Esophagus muscularis mucosa (tissue), 3 donors: ENCODE data around the gene PRM1.

Experiments
- POLR2A ChIP-seq: fragments of 450-650 bp; IDR thresholded peaks from one replicate; pipeline ENCODE4 v1.6.1; 2017; ENCODE audit warnings: antibody characterized with exemption, moderate library complexity, mild to moderate bottlenecking, low read depth
- TF ChIP-seq, protein P1 (sequence below), 3 experiments: fragments of 200-600 bp in 2 of 3; fragments of 450-650 bp in 1 of 3; sonication (generic) in 2 of 3; IDR thresholded peaks; one replicate each; pipeline ENCODE4 v1.5.1; 2017 to 2019; ENCODE audit warnings: antibody characterized with exemption in 3 of 3, mild to moderate bottlenecking in 2 of 3, moderate library complexity in 1 of 3

DNA sequence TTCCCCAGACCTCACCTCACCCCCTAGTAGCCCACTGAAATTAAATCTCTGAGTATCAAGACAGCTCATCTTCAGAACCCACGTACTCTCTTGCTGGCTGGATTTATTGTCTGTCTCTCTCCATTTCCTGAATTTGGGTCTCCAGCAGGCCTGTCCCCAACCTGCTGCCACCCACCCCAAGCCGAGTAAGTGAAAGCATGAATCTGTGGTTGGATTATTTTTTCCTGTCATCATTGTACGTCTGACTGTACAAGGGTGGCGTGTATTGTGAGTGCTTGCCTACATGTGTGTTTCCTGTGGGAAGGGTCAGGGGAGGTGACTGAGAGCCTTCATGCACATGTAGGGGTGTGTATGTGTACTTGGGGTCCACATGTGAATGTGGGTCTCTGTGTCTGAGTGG is 17.4 kb downstream of the PRM1 start:
- TF ChIP-seq, protein P1, sequence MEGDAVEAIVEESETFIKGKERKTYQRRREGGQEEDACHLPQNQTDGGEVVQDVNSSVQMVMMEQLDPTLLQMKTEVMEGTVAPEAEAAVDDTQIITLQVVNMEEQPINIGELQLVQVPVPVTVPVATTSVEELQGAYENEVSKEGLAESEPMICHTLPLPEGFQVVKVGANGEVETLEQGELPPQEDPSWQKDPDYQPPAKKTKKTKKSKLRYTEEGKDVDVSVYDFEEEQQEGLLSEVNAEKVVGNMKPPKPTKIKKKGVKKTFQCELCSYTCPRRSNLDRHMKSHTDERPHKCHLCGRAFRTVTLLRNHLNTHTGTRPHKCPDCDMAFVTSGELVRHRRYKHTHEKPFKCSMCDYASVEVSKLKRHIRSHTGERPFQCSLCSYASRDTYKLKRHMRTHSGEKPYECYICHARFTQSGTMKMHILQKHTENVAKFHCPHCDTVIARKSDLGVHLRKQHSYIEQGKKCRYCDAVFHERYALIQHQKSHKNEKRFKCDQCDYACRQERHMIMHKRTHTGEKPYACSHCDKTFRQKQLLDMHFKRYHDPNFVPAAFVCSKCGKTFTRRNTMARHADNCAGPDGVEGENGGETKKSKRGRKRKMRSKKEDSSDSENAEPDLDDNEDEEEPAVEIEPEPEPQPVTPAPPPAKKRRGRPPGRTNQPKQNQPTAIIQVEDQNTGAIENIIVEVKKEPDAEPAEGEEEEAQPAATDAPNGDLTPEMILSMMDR (IDR thresholded peaks at IDR 0.05): no peak
- TF ChIP-seq POLR2A: no peak
